Measurements from ENCODE around the gene RFX2.
A peak's percentile ranks its signal among the peaks of the same experiment; 100 is the strongest.
"Not testable (repeated sequence)": the region's sequence is repeated elsewhere in the genome, so short reads cannot be mapped to it uniquely, and the experiment has no call there.

Gene RFX2

DNA sequence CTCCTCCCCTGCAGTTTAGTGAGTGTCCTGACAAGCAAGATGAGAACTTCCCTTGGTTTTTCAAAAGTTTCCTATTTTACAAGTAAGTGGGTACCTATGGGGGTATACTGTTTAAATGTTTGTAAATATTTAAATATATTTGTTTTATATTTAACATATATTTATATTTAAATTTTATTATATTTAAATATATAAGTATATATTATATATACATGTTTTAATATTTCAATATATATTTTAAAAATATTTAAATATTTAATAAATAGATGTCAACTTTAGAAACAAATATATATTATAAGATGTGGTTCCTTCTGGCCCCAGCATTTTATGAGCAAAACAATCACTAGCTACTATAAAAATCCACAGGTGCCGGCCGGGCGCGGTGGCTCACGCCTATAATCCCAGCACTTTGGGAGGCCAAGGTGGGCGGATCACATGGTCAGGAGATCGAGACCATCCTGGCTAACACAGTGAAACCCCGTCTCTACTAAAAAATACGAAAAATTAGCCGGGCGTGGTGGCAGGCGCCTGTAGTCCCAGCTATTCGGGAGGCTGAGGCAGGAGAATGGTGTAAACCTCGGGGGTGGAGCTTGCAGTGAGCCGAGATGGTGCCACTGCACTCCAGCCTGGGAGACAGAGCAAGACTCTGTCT, 3.5 kb downstream of the RFX2 start:
- not testable (repeated sequence) for H3K27me3 ChIP-seq (replicated peaks; ENCODE audit: control insufficient read depth, insufficient read depth, low read length, poor library complexity, severe bottlenecking); H3K4me3 ChIP-seq (ENCODE audit: insufficient read depth, low read depth, low read length, poor library complexity, severe bottlenecking); H3K27ac ChIP-seq (ENCODE audit: insufficient read depth, low read length, poor library complexity, severe bottlenecking); H3K36me3 ChIP-seq (ENCODE audit: control insufficient read depth, insufficient read depth, low read length); DNase-seq; H3K9me3 ChIP-seq (ENCODE audit: control insufficient read depth, low read length)
- peaks cover 15% of the 10 kb centered on the region for H3K4me1 ChIP-seq (ENCODE audit: control insufficient read depth, insufficient read depth, low read length, poor library complexity, severe bottlenecking)

DNA sequence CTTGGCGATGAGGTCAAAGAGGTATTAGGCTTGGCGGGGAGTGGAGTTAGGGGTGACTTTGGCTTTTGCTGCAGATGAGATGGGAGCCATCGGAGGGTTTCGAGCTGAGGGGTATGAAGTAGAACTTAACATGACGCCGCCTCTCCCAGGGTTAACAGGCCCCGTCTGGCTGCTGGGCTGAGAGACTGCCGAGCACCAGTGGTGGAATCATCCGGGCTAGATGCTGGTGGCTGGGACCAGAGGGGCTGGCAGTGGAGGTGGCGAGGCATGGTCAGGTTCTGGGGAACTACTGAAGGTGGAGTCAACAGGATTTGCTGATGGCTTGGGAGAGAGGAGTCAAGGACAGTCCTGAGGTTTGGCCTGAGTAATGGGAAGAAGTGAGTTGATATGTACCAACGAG, 4.9 kb downstream of the RFX2 start:
- Histone ChIP-seq H3K4me1 (ENCODE audit: control insufficient read depth, insufficient read depth, low read length, poor library complexity, severe bottlenecking) (peaks cover 10% of the 10 kb centered on the region), H3K9me3 (ENCODE audit: control insufficient read depth, low read length) (no peaks in the 10 kb centered on the region), H3K36me3 (ENCODE audit: control insufficient read depth, insufficient read depth, low read length) (no peaks in the 10 kb centered on the region), H3K27ac (ENCODE audit: insufficient read depth, low read length, poor library complexity, severe bottlenecking) (no peak overlapping the region), H3K27me3 (replicated peaks; ENCODE audit: control insufficient read depth, insufficient read depth, low read length, poor library complexity, severe bottlenecking) (no peaks in the 10 kb centered on the region), H3K4me3 (ENCODE audit: insufficient read depth, low read depth, low read length, poor library complexity, severe bottlenecking) (no peak overlapping the region)
- no peak for DNase-seq

DNA sequence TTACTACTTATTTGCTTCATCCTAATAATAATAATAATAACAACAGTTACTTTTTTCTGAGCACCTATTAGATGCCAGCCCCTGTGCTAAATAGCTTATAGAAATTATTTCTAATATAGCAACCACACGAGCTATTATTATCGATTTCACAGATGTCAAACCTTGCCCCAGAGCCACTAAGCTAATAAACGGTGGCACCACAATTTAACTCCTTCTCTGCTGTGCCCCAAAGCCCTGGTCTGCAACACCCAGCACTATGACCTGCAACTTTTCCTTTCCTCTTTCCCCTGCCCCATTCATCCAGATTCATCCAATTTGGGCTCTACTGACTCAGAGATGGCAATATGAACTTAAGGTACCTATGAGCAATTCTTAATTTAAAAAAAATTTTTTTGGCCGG, 6.4 kb downstream of the RFX2 start:
- Histone ChIP-seq H3K4me1 (ENCODE audit: control insufficient read depth, insufficient read depth, low read length, poor library complexity, severe bottlenecking) (no peaks in the 10 kb centered on the region), H3K4me3 (ENCODE audit: insufficient read depth, low read depth, low read length, poor library complexity, severe bottlenecking) (no peak overlapping the region), H3K9me3 (ENCODE audit: control insufficient read depth, low read length) (no peaks in the 10 kb centered on the region), H3K27ac (ENCODE audit: insufficient read depth, low read length, poor library complexity, severe bottlenecking) (no peak overlapping the region), H3K27me3 (replicated peaks; ENCODE audit: control insufficient read depth, insufficient read depth, low read length, poor library complexity, severe bottlenecking) (no peaks in the 10 kb centered on the region), H3K36me3 (ENCODE audit: control insufficient read depth, insufficient read depth, low read length) (no peaks in the 10 kb centered on the region)
- DNase-seq: no peak

DNA sequence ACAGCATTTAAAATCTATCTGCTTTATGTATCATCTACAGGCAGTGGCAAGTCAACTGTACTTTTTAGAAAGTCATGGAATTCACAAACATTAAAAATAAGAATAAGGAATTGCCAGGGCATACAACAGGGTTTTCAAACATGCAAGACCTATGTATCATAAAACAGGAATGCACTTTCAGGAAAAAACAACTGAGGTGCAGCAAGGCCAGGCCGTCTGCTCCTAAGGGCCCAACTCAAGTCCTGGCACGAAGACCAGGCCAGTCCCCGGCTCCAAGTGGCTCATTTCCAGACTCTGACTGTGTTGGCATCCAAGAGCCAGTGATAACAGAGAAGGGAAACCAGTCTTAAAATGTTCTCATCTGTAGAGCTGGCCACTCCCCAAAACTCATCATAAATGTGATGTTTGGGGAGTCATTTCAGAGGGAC, 7.1 kb downstream of the RFX2 start:
- no peaks in the 10 kb centered on the region for H3K4me1 ChIP-seq (ENCODE audit: control insufficient read depth, insufficient read depth, low read length, poor library complexity, severe bottlenecking)
- H3K4me3 ChIP-seq (ENCODE audit: insufficient read depth, low read depth, low read length, poor library complexity, severe bottlenecking): no peak overlapping the region
- H3K27ac ChIP-seq (ENCODE audit: insufficient read depth, low read length, poor library complexity, severe bottlenecking): no peak overlapping the region
- no peaks in the 10 kb centered on the region for H3K9me3 ChIP-seq (ENCODE audit: control insufficient read depth, low read length)
- no peak for DNase-seq
- H3K27me3 ChIP-seq (replicated peaks; ENCODE audit: control insufficient read depth, insufficient read depth, low read length, poor library complexity, severe bottlenecking): no peaks in the 10 kb centered on the region
- H3K36me3 ChIP-seq (ENCODE audit: control insufficient read depth, insufficient read depth, low read length): no peaks in the 10 kb centered on the region

DNA sequence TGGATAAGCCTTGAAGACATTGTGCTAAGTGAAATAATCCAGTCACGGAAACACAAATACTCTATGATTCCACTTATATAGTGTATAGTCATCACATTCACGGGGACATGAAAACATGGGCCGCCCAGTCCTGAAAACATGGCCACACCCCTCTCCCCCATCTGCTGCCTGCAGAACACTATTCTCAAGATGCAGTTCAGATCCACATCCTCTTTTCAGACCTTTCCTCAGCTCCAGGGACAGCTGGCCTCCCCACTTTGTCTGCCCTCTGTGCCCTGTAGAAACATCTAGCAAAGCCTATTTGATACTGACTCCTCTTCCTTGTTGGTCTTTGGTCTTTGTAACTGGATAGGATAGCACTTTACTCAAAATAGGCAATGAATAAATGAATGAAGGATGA, 8.3 kb downstream of the RFX2 start:
- Histone ChIP-seq H3K9me3 (ENCODE audit: control insufficient read depth, low read length) (no peaks in the 10 kb centered on the region), H3K27ac (ENCODE audit: insufficient read depth, low read length, poor library complexity, severe bottlenecking) (no peak overlapping the region), H3K4me3 (ENCODE audit: insufficient read depth, low read depth, low read length, poor library complexity, severe bottlenecking) (no peak overlapping the region), H3K36me3 (ENCODE audit: control insufficient read depth, insufficient read depth, low read length) (no peaks in the 10 kb centered on the region), H3K27me3 (replicated peaks; ENCODE audit: control insufficient read depth, insufficient read depth, low read length, poor library complexity, severe bottlenecking) (no peaks in the 10 kb centered on the region), H3K4me1 (ENCODE audit: control insufficient read depth, insufficient read depth, low read length, poor library complexity, severe bottlenecking) (no peaks in the 10 kb centered on the region)
- DNase-seq: no peak

DNA sequence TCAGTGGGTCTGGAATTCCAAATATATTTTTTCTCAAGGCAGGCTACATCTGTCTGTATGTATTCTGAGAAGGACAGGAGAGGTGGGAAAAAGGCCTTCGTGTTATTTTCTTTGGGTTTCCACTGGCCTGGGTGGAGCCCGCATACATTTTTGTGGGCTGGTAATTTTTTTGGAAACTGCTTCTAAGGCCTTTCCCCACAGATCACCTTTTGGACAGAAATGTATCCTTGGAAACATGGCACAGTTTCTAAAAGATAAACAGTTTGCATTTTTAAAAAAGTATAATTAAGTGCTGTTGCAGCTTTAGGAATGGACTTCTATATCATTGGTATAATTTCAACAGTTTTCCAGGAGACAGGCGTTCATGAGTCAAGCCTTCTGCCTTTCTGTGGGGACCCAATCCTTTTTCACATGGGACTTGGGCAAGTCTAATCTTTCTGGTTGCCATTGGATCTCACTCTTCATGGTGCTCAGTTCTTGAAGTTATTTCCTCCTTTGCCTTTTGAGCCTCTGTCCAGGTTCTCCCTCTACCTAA, 8.9 kb downstream of the RFX2 start:
- no peak for DNase-seq
- H3K9me3 ChIP-seq (ENCODE audit: control insufficient read depth, low read length): no peaks in the 10 kb centered on the region
- no peak overlapping the region for H3K4me3 ChIP-seq (ENCODE audit: insufficient read depth, low read depth, low read length, poor library complexity, severe bottlenecking)
- H3K4me1 ChIP-seq (ENCODE audit: control insufficient read depth, insufficient read depth, low read length, poor library complexity, severe bottlenecking): no peaks in the 10 kb centered on the region
- no peaks in the 10 kb centered on the region for H3K36me3 ChIP-seq (ENCODE audit: control insufficient read depth, insufficient read depth, low read length)
- H3K27me3 ChIP-seq (replicated peaks; ENCODE audit: control insufficient read depth, insufficient read depth, low read length, poor library complexity, severe bottlenecking): no peaks in the 10 kb centered on the region
- no peak overlapping the region for H3K27ac ChIP-seq (ENCODE audit: insufficient read depth, low read length, poor library complexity, severe bottlenecking)

DNA sequence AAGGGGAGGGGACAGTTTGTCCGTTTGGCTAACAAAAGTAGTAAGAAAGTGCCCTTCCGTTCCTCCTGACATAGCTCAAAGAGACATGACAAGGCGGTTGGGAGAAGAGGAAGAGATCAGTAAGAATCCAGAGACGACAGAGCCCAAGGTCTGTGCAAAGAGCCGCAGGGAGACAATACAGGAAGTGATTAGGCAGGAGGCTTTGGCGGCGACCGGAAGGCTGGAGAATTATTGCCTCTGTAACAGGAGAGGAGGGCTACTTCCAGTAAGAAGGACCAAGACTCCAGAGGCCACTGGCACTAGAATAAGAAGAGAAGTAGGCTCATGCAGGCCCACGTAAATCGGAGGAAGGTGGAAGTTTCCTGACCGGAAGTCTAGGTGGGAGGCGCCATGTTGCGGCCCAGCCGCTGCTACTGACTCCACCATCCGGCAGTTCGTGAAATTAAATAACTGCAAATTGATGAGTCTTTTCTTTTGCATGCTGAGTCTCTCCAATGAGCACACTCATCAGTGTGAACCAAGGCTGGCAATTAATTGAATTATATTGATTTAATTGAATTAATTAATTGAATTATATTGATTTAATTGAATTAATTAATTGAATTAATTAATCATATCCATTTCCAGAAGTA, 9.9 kb downstream of the RFX2 start:
- Histone ChIP-seq H3K9me3 (ENCODE audit: control insufficient read depth, low read length) (no peaks in the 10 kb centered on the region), H3K27ac (ENCODE audit: insufficient read depth, low read length, poor library complexity, severe bottlenecking) (no peak overlapping the region), H3K27me3 (replicated peaks; ENCODE audit: control insufficient read depth, insufficient read depth, low read length, poor library complexity, severe bottlenecking) (no peaks in the 10 kb centered on the region), H3K4me1 (ENCODE audit: control insufficient read depth, insufficient read depth, low read length, poor library complexity, severe bottlenecking) (no peaks in the 10 kb centered on the region), H3K36me3 (ENCODE audit: control insufficient read depth, insufficient read depth, low read length) (no peaks in the 10 kb centered on the region), H3K4me3 (ENCODE audit: insufficient read depth, low read depth, low read length, poor library complexity, severe bottlenecking) (no peak overlapping the region)
- peak in 1 of 3 donors; percentile 20 for DNase-seq

DNA sequence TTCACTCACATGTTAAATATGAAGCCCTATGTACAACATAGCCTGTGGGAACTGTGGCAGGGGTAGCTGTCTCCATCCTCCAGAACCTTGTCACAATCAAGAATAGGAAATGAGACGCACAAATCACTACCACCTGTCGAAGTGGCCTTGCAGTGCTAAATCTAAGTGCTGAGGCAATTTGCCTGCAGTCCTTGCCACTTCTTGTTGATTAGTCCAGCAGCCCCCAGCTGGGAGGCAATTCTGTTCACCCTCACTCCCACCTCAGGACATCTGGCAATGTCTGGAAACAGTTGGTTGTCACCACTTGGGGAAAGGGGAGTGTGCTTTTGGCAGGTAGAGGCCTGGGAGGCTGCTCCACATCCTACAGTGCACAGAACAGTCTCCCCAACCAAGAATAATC, 10.7 kb downstream of the RFX2 start:
- Histone ChIP-seq H3K4me1 (ENCODE audit: control insufficient read depth, insufficient read depth, low read length, poor library complexity, severe bottlenecking) (no peaks in the 10 kb centered on the region), H3K27ac (ENCODE audit: insufficient read depth, low read length, poor library complexity, severe bottlenecking) (no peak overlapping the region), H3K9me3 (ENCODE audit: control insufficient read depth, low read length) (no peaks in the 10 kb centered on the region), H3K4me3 (ENCODE audit: insufficient read depth, low read depth, low read length, poor library complexity, severe bottlenecking) (no peak overlapping the region), H3K27me3 (replicated peaks; ENCODE audit: control insufficient read depth, insufficient read depth, low read length, poor library complexity, severe bottlenecking) (no peaks in the 10 kb centered on the region), H3K36me3 (ENCODE audit: control insufficient read depth, insufficient read depth, low read length) (no peaks in the 10 kb centered on the region)
- DNase-seq: no peak

DNA sequence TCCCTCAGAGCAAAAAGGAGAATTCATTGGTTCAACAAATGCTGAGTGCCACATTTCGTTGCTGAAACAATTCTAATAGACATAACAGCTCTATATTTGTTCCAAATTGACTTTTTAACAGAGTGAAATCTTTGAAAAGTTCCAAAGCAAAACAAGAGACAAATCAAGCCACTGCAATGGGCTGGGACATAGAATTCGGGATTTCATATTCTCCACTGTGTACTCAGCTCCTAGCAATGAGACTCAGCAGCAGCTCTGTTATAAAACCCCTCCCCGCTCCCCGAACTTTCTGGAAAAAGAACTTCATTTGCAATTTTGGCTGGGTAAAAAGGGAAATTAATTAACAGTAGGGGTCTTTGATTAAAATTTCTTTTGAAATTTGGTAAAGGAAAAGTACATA, 11.3 kb downstream of the RFX2 start:
- no peaks in the 10 kb centered on the region for H3K36me3 ChIP-seq (ENCODE audit: control insufficient read depth, insufficient read depth, low read length)
- no peak for DNase-seq
- H3K4me3 ChIP-seq (ENCODE audit: insufficient read depth, low read depth, low read length, poor library complexity, severe bottlenecking): no peak overlapping the region
- H3K27ac ChIP-seq (ENCODE audit: insufficient read depth, low read length, poor library complexity, severe bottlenecking): no peak overlapping the region
- no peaks in the 10 kb centered on the region for H3K27me3 ChIP-seq (replicated peaks; ENCODE audit: control insufficient read depth, insufficient read depth, low read length, poor library complexity, severe bottlenecking)
- H3K9me3 ChIP-seq (ENCODE audit: control insufficient read depth, low read length): no peaks in the 10 kb centered on the region
- H3K4me1 ChIP-seq (ENCODE audit: control insufficient read depth, insufficient read depth, low read length, poor library complexity, severe bottlenecking): no peaks in the 10 kb centered on the region

DNA sequence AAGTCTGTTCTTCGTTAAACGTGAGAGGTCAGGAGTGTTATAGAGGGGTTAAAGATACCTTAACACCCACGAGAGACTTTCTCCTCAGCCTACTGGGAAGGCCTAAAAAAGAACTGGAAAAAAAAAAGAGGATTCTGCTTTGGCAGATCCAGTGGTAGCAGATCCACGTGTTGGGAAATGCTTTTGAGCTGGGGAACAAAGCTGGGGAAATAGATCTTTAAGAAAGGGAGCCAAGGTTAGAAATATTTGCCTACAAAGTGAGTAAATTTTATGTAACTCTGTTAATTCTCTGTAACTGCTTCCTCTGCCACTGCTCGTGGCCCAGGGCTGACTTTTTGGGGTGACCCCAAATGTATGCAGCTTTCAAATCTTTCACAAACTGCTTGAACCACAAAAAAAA, 11.7 kb downstream of the RFX2 start:
- Histone ChIP-seq H3K36me3 (ENCODE audit: control insufficient read depth, insufficient read depth, low read length) (no peaks in the 10 kb centered on the region), H3K4me3 (ENCODE audit: insufficient read depth, low read depth, low read length, poor library complexity, severe bottlenecking) (no peak overlapping the region), H3K4me1 (ENCODE audit: control insufficient read depth, insufficient read depth, low read length, poor library complexity, severe bottlenecking) (no peaks in the 10 kb centered on the region), H3K27me3 (replicated peaks; ENCODE audit: control insufficient read depth, insufficient read depth, low read length, poor library complexity, severe bottlenecking) (no peaks in the 10 kb centered on the region), H3K27ac (ENCODE audit: insufficient read depth, low read length, poor library complexity, severe bottlenecking) (no peak overlapping the region), H3K9me3 (ENCODE audit: control insufficient read depth, low read length) (no peaks in the 10 kb centered on the region)
- no peak for DNase-seq

Data from effector memory CD4-positive, alpha-beta T cell (primary cell).